Neural cell (in vitro differentiated cells): ENCODE measurements around the gene PLPP1. TPM values are rescaled to one million over a fixed set of nuclear protein-coding genes. Genes with fewer than 3 reads are reported as not detected.

Experiments
- H2AFZ ChIP-seq: fragments of 200-600, 300-800 bp; sonication (generic), shearing (Covaris generic); 2 replicates; pipeline ENCODE4 v1.6.0; 2014; ENCODE audit warnings: low read depth, mild to moderate bottlenecking, antibody characterized with exemption, low read length, moderate library complexity
- H3F3A ChIP-seq: fragments of 200-600 bp; shearing (Covaris generic); 2 replicates; pipeline ENCODE4 v1.6.1; 2016; ENCODE audit warnings: mild to moderate bottlenecking, moderate library complexity, mixed read lengths, antibody characterized with exemption, low read length; ENCODE audit not compliant: insufficient read depth, poor library complexity, severe bottlenecking
- H3K27ac ChIP-seq: fragments of 200-600, 300-800 bp; sonication (generic), shearing (Covaris generic); 2 replicates; pipeline ENCODE4 v1.5.1; 2014; ENCODE audit warnings: mild to moderate bottlenecking, low read length, moderate library complexity
- H3K27me3 ChIP-seq: fragments of 300-800, 200-600 bp; sonication (generic), shearing (Covaris generic); 2 replicates; pipeline ENCODE4 v1.6.0; 2014; ENCODE audit warnings: mild to moderate bottlenecking, low read depth, low read length, moderate library complexity; ENCODE audit not compliant: insufficient read depth
- H3K36me3 ChIP-seq: fragments of 300-800, 200-600 bp; sonication (generic), shearing (Covaris generic); 2 replicates; pipeline ENCODE4 v1.5.1; 2014; ENCODE audit warnings: mild to moderate bottlenecking, antibody characterized with exemption, low read length, moderate library complexity; ENCODE audit not compliant: insufficient read depth
- H3K4me2 ChIP-seq: fragments of 300-800, 200-600 bp; sonication (generic), shearing (Covaris generic); 2 replicates; pipeline ENCODE4 v1.6.0; 2014; ENCODE audit warnings: mild to moderate bottlenecking, low read length
- H3K4me3 ChIP-seq: fragments of 300-800, 200-600 bp; sonication (generic), shearing (Covaris generic); 2 replicates; pipeline ENCODE4 v1.5.1; 2014; ENCODE audit warnings: mild to moderate bottlenecking, low read length, moderate library complexity
- H3K79me2 ChIP-seq: fragments of 200-600 bp; shearing (Covaris generic); replicated peaks from 2 replicates; pipeline ENCODE4 v1.6.0; 2014; ENCODE audit warnings: mild to moderate bottlenecking, low read length, moderate library complexity; ENCODE audit not compliant: insufficient read depth
- H3K9ac ChIP-seq: fragments of 300-800, 200-600 bp; sonication (generic), shearing (Covaris generic); 2 replicates; pipeline ENCODE4 v1.6.1; 2016; ENCODE audit warnings: mild to moderate bottlenecking, low read length, mixed read lengths
- H3K9me2 ChIP-seq: fragments of 200-600 bp; shearing (Covaris generic); 2 replicates; pipeline ENCODE4 v1.6.1; 2016; ENCODE audit warnings: mild to moderate bottlenecking, low read length, mixed read lengths; ENCODE audit not compliant: insufficient read depth
- H3K9me3 ChIP-seq: fragments of 200-600, 300-800 bp; sonication (generic), shearing (Covaris generic); 2 replicates; pipeline ENCODE4 v1.6.1; 2016; ENCODE audit warnings: mild to moderate bottlenecking, mixed run types, low read length, moderate library complexity, mixed read lengths
- H4K20me1 ChIP-seq: fragments of 200-600 bp; shearing (Covaris generic); 2 replicates; pipeline ENCODE4 v1.6.1; 2016; ENCODE audit warnings: mild to moderate bottlenecking, mixed run types; ENCODE audit not compliant: insufficient read depth
- EP300 ChIP-seq: fragments of 450-650 bp; conservative IDR thresholded peaks from 2 replicates; pipeline ENCODE4 v1.6.1; 2014; ENCODE audit warnings: antibody characterized with exemption, mild to moderate bottlenecking, moderate library complexity; ENCODE audit not compliant: poor library complexity, severe bottlenecking
- EZH2 ChIP-seq: fragments of 200-600, 300-800 bp; shearing (Covaris generic), sonication (generic); IDR thresholded peaks from 2 replicates; pipeline ENCODE4 v1.6.1; 2014; ENCODE audit warnings: antibody characterized with exemption, low read length, borderline replicate concordance, mild to moderate bottlenecking; ENCODE audit not compliant: insufficient read depth, poor library complexity, severe bottlenecking
- MXI1 ChIP-seq: fragments of 450-650 bp; conservative IDR thresholded peaks from 2 replicates; pipeline ENCODE4 v1.6.1; 2014; ENCODE audit warnings: antibody characterized with exemption, mild to moderate bottlenecking; ENCODE audit not compliant: poor library complexity, severe bottlenecking
- POLR2AphosphoS5 ChIP-seq: IDR thresholded peaks from 2 replicates; pipeline ENCODE4 v1.6.1; 2012
- RAD21 ChIP-seq: fragments of 450-650 bp; conservative IDR thresholded peaks from 2 replicates; pipeline ENCODE4 v1.6.1; 2014; ENCODE audit warnings: antibody characterized with exemption, mild to moderate bottlenecking, moderate library complexity
- SMC3 ChIP-seq: fragments of 450-650 bp; conservative IDR thresholded peaks from 2 replicates; pipeline ENCODE4 v1.6.1; 2014; ENCODE audit warnings: antibody characterized with exemption, mild to moderate bottlenecking, moderate library complexity; ENCODE audit not compliant: poor library complexity
- TAF1 ChIP-seq: IDR thresholded peaks from 2 replicates; pipeline ENCODE4 v1.6.1; 2012; ENCODE audit warnings: low read depth
- polyA plus RNA-seq: library from polyadenylated mRNA; depleted of rRNA; stranded (reverse); fragments of >200 nt; gene quantifications from 2 replicates; pipeline ENCODE4 v1.2.3, GENCODE V29; 2014
- TF ChIP-seq, protein P1 (sequence below): fragments of 450-650 bp; IDR thresholded peaks from 2 replicates; pipeline ENCODE4 v1.5.1; 2014; ENCODE audit warnings: antibody characterized with exemption, mild to moderate bottlenecking, moderate library complexity; ENCODE audit not compliant: poor library complexity, severe bottlenecking
- TF ChIP-seq, protein P2 (sequence below): IDR thresholded peaks from 2 replicates; pipeline ENCODE4 v1.6.1; 2012; ENCODE audit warnings: borderline replicate concordance

Gene PLPP1
- polyA plus RNA-seq, 1 donor from 2014 or later, result 33.9 TPM

DNA sequence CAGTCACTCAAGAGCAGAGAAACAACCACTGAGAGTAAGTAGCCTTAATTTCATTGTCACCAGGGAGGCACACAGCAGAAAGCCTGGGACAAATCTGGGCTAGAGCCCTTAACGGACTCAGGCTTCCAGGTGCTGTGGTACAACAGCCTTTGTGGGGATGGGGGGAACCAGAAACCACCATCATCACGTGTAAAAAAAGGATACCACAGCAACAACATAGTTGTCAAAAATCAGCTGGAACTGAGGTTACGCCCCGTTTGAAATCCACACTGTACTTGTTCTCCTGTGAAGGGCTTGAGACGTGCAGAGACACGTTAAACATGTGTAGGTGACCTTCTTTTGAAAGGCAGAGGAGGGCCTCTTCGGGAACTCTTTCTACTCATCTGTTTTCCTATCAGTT, 16.6 kb upstream of the PLPP1 start (continued):
- no peak for TF ChIP-seq EP300

- H3K27ac ChIP-seq, result no peak overlapping the region
- H3K9me3 ChIP-seq, result no peaks in the 10 kb centered on the region
- TF ChIP-seq SMC3 (no peak), EP300 (no peak), RAD21 (no peak), POLR2AphosphoS5 (no peak), EZH2 (no peak), MXI1 (no peak), TAF1 (no peak)
- TF ChIP-seq, protein P1, sequence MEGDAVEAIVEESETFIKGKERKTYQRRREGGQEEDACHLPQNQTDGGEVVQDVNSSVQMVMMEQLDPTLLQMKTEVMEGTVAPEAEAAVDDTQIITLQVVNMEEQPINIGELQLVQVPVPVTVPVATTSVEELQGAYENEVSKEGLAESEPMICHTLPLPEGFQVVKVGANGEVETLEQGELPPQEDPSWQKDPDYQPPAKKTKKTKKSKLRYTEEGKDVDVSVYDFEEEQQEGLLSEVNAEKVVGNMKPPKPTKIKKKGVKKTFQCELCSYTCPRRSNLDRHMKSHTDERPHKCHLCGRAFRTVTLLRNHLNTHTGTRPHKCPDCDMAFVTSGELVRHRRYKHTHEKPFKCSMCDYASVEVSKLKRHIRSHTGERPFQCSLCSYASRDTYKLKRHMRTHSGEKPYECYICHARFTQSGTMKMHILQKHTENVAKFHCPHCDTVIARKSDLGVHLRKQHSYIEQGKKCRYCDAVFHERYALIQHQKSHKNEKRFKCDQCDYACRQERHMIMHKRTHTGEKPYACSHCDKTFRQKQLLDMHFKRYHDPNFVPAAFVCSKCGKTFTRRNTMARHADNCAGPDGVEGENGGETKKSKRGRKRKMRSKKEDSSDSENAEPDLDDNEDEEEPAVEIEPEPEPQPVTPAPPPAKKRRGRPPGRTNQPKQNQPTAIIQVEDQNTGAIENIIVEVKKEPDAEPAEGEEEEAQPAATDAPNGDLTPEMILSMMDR, result no peak
- TF ChIP-seq, protein P2, sequence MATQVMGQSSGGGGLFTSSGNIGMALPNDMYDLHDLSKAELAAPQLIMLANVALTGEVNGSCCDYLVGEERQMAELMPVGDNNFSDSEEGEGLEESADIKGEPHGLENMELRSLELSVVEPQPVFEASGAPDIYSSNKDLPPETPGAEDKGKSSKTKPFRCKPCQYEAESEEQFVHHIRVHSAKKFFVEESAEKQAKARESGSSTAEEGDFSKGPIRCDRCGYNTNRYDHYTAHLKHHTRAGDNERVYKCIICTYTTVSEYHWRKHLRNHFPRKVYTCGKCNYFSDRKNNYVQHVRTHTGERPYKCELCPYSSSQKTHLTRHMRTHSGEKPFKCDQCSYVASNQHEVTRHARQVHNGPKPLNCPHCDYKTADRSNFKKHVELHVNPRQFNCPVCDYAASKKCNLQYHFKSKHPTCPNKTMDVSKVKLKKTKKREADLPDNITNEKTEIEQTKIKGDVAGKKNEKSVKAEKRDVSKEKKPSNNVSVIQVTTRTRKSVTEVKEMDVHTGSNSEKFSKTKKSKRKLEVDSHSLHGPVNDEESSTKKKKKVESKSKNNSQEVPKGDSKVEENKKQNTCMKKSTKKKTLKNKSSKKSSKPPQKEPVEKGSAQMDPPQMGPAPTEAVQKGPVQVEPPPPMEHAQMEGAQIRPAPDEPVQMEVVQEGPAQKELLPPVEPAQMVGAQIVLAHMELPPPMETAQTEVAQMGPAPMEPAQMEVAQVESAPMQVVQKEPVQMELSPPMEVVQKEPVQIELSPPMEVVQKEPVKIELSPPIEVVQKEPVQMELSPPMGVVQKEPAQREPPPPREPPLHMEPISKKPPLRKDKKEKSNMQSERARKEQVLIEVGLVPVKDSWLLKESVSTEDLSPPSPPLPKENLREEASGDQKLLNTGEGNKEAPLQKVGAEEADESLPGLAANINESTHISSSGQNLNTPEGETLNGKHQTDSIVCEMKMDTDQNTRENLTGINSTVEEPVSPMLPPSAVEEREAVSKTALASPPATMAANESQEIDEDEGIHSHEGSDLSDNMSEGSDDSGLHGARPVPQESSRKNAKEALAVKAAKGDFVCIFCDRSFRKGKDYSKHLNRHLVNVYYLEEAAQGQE, result no peak
- no peaks in the 10 kb centered on the region for H3K9me2 ChIP-seq
- no peak overlapping the region for H3K4me3 ChIP-seq
- H3K79me2 ChIP-seq, result no peaks in the 10 kb centered on the region
- H3K27me3 ChIP-seq, result no peaks in the 10 kb centered on the region
- no peak overlapping the region for H2AFZ ChIP-seq
- no peaks in the 10 kb centered on the region for H3K36me3 ChIP-seq
- no peak overlapping the region for H3K4me2 ChIP-seq
- H3K9ac ChIP-seq, result no peak overlapping the region
- H3F3A ChIP-seq, result no peaks in the 10 kb centered on the region
- H4K20me1 ChIP-seq, result no peaks in the 10 kb centered on the region
These were observed 13.0 kb upstream of the PLPP1 start for GRCh38 chr5:55547781-55548180.

- no peak for TF ChIP-seq POLR2AphosphoS5
- no peak for TF ChIP-seq EZH2
- no peak for TF ChIP-seq RAD21
- no peak for TF ChIP-seq EP300
- TF ChIP-seq MXI1, result no peak
- no peaks in the 10 kb centered on the region for H4K20me1 ChIP-seq
These were observed 12.2 kb upstream of the PLPP1 start for GRCh38 chr5:55546947-55547346.

More at GRCh38 chr5:55546947-55547346, 12.2 kb upstream of the PLPP1 start:
- Histone ChIP-seq H3K4me3 (no peak overlapping the region), H3K9me2 (no peaks in the 10 kb centered on the region), H3K4me2 (no peak overlapping the region), H3K27me3 (no peaks in the 10 kb centered on the region), H3K79me2 (no peaks in the 10 kb centered on the region), H3K9me3 (no peaks in the 10 kb centered on the region), H2AFZ (no peak overlapping the region), H3K36me3 (no peaks in the 10 kb centered on the region), H3F3A (no peaks in the 10 kb centered on the region), H3K9ac (no peak overlapping the region), H3K27ac (no peak overlapping the region)
